NCI-H774 (cell line): Measurements from ENCODE around the gene MN1.

Experiments used
- DNase-seq: peaks from one replicate; lab custom pipeline; 2025; lab: John Stamatoyannopoulos, UW

MN1 gene

DNA sequence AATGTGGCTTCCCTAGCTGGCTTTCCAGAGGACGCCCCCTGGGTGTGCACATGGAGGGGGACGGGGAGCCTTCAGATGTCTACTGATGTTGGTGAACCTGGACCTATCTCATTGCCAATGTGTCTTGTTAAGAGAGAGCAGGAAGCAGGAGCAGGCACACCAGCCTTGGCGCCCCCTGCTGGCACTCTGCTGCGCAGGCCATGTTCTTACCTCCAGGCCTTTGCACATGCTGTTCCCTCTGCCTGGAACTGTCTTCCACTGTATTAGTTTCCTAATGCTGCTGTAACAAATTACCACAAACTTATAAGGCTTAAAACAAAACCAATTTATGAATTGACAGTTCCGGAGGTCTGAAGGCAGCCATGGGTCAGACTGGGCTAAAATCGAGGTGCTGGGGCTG lies 23.6 kb upstream of the MN1 start:
- no peak for DNase-seq

DNA sequence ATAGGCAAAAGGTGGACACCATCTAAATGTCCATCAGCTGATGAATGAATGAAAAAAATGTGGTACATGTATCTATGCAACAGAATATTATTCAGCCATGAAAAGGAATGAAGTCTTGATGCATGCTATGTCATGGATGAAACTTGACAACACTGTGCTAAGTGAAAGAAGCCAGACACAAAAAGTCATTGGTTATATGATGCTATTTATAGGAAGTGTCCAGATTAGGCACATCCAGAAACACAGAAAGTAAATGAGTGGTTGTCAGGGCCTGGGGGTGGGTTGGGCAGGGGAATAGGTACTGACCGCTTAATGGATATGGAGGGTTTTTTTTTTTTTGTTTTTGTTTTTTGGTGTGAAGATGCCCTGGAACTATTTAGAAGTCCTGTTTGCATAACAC lies 21.7 kb upstream of the MN1 start:
- no peak for DNase-seq

DNA sequence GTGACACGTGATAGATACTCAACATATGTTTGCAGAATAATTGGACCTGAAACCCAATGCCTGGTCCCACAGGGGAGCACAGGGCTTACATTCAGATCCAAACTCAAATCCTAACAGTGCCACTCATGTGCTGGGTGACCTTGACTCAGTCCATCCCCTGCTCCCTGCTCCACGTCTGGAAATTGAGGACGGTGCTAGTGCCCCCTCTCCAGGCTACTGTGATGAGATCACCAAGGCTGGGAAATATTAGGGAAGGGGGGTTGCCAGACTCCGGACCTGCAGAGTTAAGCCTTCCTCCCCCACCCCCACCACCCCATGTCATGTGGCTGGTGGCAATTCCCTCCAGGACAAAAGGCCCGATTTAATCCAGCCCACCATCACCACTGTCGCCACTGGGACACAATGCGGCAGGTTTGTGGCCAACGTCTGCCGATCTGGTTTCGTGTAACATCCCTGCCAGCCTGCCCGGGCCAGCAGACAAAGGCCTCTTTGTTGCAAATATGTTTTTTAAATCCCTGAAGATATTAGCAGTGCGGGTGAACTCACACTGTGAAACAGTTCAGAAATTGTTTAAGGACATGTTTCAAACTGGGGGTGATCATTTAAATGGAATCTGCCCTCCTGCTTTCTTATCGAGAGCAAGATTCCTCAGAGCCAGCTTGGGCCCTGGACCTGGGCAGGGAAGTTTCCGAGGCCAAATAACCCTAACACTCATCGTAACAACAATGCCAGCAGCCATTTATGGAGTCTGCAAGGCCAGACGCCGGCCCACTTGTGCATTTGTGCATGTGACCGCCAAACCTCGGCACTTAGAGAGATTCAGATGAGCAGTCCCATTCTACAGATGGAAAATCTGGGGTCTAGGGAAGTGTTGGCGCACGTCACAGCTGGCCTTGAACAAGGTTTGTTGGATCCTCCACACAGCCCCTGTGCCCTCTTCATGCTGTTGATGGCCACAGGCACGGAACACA lies 19.6 kb upstream of the MN1 start:
- DNase-seq: no peak

DNA sequence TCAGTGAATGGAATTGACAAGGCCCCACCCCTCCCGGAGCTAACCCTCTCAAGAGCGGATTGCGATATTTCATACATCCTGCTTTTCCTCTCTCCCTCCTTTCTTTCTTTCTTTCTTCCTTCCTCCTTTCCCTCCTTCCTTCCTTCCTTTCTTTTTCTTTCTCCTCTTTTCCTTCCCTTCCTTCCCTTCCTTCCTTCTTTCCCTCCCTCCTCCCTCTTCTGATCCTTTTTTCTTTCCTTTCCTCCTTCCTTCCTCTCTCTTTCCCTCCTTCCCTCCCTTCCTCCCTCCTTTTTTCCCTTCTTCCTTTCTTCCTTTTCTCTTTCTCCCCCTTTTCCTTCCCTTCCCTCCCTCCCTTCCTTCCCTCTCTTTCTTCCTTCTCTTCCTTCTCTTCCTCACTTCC lies 15.0 kb upstream of the MN1 start:
- DNase-seq: no peak

DNA sequence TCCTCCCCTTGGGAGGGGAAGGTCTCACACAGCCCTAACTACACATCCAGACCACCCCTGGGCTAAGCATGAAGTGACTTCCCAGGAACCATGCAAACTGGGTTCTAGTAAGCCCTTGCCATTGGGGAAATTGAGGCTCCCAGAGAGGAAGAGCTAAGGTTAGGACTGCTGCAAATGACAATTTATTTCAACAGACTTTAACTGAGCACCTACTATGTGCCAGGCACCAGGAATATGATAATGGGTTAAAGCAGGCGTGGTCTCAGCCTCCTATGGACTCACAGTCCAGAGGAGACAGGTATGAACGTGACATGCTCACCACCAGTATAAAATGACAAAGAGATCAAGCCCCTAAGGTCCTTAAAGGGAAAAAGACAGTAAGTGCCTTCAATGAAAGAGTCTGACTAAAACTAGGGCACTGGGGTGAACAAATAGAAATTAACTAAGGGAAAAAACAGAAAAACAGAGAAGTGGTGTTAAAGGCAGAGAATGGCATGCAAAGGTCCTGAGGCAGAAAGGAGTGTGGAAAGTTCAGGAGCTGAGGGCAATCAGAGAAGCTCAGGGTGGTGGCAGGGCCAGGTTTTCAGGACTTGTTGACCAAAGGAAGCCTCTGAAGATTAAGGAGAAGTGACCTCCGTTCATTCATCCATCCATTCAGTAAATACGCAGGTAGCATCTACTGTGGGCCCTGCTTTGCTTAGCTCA lies 14.4 kb upstream of the MN1 start:
- DNase-seq: no peak

DNA sequence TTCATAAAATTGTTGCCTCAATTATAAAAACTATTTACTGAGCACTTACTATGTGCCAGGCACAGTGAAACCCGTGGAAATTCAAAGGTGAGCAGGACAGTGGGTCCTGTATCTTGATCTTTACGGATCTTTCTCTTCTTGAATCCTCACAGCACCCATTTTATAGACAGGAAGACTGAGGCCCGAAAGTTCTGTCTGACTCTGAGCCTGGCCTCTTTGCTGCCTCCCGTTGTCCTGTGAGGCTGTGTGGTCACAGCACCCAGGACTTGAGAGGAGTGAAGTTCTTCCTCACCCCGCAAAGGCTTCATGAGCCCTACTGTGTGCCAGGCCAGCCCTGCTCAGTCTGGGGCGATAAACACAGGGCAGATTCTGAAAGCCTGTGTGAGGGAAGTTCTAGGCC lies 13.4 kb upstream of the MN1 start:
- no peak for DNase-seq

DNA sequence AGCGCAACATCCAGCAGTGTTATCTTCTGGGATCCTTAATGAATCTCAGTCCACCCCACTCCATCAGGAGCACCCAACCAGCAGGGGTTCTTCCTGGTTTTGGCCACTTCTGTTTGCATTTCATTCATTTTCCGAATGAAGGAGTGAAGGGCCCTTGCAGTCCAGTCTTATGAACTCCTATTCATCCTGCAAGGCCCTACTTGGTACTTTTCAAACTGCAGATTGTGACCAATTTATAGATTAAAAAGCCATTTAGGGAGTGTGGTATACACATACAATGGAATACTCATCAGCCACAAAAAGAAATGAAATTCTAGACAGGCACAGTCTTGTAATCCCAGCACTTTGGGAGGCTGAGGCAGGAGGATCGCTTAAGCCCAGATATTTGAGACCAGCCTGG lies 10.2 kb upstream of the MN1 start:
- no peak for DNase-seq

DNA sequence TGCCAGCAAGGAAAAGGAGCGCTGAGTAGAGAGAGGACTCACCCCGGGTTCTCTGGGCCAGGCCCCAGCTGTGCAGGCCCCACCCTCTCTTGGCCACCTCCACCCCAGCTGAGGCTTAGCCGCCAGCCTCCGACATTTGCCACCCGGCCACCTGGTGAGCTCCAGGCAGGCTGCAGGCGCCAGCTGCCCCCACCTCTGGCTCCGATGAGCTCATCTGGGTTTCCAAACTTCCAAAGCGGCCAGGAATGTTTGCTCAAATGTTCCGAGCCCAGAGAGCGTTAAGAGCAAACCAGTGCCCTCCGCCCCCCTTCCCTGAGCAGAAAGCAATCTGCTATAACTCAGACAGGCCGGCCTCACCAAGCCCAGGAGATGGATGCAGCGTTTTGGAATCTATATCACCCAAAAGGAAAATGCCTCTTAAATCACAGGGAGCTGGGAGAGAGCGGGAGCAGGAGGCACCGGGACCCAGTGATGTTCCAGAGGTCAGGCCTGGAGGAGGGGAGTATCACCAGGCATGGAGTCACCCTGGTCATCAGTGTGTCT lies 9.1 kb upstream of the MN1 start:
- DNase-seq: no peak

DNA sequence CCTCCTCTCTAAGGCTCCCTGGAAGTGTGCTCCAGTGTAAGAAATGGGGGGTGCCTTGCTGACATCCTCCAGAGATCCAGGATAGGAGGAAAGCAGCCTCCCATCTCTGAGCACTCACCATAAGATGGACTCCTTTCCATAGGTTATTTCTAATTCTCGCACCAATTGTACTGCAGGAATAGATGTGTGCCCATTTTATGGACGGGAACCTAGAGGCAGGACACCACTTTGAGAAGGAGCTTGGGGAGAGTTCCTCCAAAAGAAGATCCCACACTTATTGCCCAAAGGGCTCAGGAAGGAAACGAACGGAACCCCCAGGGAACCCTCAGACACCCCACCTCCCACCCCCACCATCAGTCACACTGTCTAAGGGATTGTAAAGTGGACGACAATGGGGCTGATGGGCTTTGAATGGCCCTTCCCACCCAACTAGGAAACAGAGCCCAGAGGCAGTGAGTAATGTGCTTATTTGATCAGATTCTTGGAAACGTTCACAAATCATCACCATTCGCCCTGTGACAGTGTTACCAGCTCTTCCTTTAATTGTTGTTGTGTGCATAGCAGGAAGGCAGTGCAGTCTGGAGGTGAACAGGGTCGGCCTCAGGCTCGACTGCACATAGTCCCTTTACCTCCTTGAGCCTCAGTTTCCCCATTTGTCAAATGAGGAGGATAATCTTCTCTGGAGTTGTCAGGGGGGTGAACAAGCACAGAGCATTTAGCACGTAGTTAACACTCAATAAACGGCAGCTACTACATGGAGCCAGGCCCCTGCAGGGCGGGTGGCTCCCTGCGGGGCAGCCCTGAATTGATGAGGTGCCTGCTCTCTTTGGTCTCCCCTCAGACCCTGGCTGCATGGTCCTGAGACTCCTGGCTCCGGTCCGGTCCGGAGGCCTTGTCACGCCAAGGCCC lies 8.4 kb upstream of the MN1 start:
- DNase-seq: no peak

DNA sequence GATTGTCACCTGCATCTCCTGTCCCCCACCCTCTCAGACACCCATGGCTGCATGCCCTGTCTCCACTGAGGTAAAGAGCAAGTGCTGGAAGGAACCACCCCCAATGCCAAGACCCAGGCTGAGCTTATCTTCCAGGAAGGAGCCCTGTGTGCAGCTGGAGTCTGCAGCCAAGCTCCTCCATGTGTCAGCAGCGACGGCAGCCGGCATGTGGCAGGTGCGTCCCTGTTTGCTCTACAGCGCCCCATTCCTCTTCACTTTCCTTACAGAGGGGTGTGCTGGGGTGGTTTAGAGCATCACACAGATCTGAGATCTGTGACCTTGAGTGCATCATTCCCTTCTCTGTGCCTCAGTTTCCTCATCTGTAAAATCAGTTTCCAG lies 7.7 kb upstream of the MN1 start:
- no peak for DNase-seq

DNA sequence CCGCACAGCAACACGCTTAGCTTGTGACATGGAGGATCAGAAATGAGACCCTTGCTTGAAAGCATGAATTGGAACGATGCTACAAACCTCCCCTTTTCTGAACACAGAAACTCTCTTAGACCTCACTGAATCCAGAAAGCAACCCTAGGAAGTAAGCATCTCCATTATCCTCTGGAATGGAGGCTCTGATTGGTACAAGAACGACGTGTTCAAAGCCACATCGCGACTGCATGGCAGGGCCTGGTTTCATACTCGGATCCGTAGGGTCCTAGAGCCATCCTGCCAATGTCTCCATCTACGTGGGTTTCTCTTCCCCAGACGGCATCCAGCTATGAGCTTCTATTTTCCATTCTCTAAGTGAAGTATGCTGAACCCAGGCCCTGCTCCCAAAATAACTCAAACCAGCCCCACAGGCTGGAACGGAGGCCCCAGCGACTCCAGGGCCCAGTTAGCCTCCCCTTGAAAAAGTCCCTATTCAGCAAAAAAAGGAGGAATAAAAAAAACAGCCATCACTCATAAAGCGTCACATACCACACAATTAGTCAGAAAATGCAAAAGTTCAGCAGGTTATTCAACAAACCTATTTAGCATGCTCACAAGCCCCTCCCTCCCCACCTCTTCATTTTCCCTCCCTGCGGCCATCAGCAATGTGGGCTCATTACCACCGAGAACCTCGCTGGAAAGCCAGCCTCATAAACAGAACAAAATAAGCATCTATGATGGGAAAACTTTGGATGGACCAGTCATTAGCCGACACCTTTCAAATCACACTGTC lies 7.1 kb upstream of the MN1 start:
- no peak for DNase-seq

DNA sequence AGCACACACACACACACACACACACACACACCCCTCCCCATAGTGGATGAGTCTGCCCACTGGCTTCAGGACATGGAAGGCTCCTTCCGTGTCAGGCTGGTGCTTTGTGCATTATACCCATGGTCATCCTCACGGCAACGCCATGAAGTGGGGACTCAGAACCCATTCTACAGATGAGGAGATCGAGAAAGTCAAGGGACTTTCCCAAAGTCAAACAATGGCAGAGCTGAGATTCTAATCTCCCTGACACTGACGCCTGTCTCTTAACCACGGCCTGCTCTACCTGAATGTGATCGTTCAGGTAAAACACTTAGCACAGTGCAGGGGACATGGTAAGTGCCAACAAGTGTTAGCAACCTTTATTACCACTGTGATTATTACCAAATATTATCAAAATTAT lies 4.3 kb upstream of the MN1 start:
- DNase-seq: no peak

DNA sequence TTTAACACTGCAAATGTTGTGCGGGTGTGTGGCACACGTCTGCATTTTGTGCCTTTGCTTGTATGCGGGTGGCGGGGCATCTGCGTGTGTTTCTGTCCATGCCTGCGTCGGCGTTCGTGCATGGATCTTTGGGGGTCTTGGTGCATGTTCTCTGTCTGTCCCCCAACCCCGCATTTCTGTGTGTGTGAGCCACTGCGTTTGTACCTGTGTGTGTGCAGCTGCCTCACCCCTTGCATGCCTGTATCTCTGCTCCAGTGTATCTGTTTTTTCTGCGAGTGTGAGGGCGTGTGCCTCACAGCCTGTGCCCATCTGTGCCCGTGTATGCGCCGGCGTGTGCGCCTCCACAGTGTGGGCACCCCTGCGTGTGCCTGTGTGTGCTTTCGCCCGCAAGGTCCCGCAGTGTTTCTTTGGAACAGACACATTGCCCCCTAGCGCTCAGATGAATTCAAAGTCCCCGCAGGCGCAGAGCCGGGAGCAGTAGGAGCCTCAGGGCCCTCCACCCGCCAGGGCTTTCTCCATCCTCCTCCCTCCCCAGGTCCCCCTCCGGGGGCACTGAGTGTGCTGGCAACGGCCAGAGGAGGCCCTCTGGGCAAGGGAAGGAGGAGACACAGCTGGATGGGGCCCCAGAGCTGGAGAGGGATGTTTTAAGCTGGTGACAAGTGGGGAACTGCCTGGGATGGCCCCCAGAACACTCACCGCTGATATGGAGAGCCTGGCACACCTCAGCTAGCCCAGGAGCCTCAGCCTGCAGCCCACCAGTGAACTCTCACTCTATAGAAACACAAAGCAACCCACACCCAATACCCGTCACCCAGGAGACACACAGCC lies 3.1 kb upstream of the MN1 start:
- DNase-seq: peak; percentile 16

DNA sequence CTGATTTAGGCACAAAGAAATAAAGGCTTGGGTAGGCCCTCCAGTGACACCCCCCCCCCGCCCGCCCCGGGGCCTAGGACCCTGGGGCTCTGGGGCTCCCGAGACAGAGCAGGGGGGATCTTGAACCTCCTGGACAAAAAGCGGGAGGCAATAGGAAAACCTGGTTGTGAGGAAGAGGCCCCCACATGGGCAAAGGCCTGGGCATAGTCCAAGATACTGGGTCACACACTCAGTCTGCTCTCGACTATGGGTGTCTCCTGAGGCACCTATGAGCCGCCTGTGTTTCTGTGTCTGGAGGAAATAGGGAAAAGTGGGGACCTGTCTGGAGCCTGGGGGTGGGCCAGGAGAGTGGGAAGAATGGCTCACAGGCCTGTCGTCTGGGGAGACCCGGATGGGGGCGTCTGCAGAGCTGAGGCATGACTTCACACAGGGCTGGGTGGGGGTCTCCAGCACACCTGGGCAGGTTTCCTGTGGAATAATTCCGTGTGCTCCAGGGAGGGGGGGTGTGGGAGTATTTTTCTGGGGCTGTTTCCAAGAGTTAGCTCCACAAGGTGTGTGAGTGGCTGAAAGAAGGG lies 2.4 kb upstream of the MN1 start:
- DNase-seq: no peak

DNA sequence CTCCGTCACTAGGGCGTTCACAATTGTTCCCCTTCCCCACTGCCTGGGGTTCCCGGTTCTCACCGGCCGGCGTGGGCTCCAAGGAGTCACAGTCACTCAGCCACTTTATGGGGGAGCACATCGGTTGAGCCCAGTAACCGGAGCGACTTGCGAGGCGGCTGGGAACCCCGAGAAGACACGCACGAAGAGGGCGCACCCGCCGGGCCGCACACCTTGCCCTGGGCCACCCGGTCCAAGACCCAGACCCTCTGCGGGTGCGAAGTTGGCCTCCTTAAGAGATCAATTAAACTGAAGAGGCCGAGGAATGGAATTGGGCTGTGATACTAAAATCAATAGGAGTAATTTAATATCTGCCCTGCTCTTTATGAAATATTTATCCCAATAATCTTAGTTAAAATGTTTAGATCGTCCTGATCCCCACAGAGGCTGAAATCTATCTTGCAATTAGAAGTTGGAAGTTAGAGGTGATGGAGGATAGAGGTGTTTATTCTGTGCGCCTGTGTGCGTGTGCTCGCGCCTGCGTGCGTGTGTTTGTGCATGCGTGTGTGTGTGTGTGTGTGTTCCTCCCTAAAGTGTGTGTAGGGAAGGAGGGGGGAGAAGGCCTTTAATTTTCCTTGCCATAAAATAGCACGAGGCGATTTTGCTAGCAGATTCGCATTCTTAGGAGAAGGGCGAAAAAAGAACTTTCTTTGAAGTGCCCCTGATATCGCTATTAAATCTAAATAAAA lies 954 bp upstream of the MN1 start:
- DNase-seq: no peak

DNA sequence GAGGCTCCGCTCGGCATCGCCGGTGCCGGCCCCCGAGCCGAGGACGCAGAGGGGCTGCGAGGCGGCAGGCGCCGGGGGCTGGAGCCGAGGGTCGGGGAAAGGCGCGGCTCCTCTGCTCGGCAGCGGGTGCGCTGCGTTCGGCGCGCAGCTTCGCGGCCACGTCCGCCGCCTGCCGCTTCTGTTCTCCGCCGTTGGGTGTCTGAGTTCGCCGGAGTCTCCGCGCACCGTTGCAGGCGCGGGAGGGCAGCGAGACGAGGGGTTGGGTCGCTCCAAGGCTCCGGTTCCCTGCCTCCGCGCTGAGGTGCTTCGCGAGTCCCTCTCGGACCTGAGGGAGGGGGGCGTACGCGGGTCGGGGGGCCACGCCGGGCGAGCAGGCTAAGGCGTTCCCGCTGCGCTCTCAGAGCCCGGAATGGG lies 347 bp downstream of the MN1 start:
- no peak for DNase-seq

DNA sequence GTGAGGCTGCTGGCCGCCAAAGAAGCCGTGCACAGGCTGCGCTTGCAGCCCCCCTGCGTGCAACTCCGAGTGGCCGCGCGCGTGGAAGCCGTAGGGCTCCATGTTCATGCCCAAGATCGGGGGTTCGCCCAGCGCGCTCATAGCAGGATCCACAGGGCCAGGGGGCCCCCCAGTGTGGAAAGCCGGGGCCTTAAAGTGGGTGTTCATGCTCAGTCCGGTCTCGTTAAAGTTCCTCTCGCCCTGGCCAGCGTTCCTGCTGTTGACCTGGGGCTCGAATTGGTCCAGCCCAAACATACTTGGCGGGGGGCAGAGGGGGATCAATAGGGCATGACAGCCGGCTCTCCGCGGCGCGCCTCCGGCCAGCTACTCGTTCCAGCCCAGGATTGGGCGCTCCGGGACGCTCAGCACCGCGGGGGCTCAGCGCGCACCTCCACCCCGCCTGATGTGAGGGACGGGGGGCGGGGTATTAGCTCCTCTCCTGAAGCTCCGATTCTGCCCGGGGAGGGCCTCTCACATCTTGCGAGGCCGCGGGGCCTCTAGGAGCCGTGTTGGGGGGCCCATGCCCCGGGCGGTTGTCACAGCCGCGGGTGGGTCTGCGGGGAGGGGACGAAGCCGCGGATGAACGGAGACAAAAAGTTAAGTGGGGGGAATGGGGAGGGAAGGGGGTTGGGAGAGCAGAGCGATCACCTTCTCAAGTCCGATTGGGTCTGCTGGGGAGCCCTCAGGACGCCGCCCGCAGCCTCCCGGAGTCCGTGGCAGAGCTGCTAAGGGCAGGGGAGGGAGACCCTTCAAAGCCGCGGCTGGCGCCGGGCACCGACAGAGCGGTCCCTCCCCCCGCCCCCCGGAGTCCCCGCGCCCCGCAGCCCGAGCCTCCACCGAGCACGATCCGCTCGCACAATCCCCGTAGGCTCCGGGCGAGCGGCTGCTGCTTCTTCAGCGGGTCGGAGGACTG lies 1.0 kb downstream of the MN1 start:
- no peak for DNase-seq

DNA sequence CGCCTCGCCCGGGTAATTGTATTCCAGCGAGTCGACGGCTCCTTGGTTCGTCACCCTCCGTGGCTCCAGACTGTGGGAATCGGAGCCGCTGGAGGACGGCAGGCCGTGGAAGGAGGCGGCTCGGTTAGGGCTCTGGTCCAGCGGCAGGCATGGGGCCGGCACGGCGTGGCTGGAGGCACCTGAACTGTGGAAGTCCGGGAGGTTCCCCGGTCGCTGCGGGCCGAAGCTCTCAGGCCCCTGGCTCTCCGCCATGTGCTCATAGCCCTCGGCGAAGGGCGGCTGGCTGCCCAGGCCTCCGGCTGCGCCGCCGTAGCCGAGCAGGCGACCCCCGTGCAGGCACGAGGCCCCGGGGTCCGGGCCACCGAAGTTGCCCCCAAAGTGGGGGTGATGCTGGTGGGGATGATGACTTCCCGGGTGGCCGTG lies 1.7 kb downstream of the MN1 start:
- DNase-seq: no peak
